Tibial artery (tissue), 4 donors: Measurements from ENCODE around the gene ESAM.
A peak's percentile ranks its signal among the peaks of the same experiment; 100 is the strongest.

ENCODE experiments used
- DNase-seq, 2 donors: peaks; one replicate each; pipeline ENCODE4 v3.0.0-alpha.2; 2019
- H3K27ac ChIP-seq, 2 donors: fragments of 200-600 bp; sonication (generic) in 1 of 2; 1 replicate in 1 of 2; 2 replicates in 1 of 2; pipeline ENCODE4 v1.5.1; 2018 to 2019; ENCODE audit warnings: mild to moderate bottlenecking in 1 of 2
- H3K27me3 ChIP-seq, 2 donors: fragments of 200-600 bp; sonication (generic) in 1 of 2; one replicate each; pipeline versions ENCODE4 v1.5.1 to v1.6.0; 2016 to 2019
- H3K36me3 ChIP-seq, 3 donors: fragments of 200-600 bp; sonication (generic) in 2 of 3; one replicate each; pipeline ENCODE4 v1.5.1; 2016 to 2019; ENCODE audit warnings: mild to moderate bottlenecking in 2 of 3
- H3K4me1 ChIP-seq, 4 donors: fragments of 200-600 bp; sonication (generic) in 2 of 4; 1 replicate in 3 of 4; 2 replicates in 1 of 4; pipeline ENCODE4 v1.5.1; 2016 to 2019
- H3K4me3 ChIP-seq, 2 donors: fragments of 200-600 bp; sonication (generic) in 1 of 2; 1 replicate in 1 of 2; 2 replicates in 1 of 2; pipeline ENCODE4 v1.5.1; 2018 to 2019; ENCODE audit warnings: mild to moderate bottlenecking in 2 of 2
- H3K9me3 ChIP-seq, 3 donors: fragments of 200-600 bp; sonication (generic) in 1 of 3; one replicate each; pipeline ENCODE4 v1.5.1; 2016 to 2019
- intact Hi-C: fragments of 100-400 bp; cut with DNase I; formaldehyde crosslinking; loops from one replicate; pipeline ENCODE4 v1.15.0; 2023; ENCODE audit warnings: low total_unique reads
- TF ChIP-seq, protein P1 (sequence below), 2 experiments: fragments of 200-600 bp in 1 of 2; fragments of 450-650 bp in 1 of 2; IDR thresholded peaks; one replicate each; pipeline ENCODE4 v1.5.1; 2017 to 2019; ENCODE audit warnings: antibody characterized with exemption in 2 of 2, mild to moderate bottlenecking in 1 of 2, moderate library complexity in 1 of 2

ESAM gene

DNA sequence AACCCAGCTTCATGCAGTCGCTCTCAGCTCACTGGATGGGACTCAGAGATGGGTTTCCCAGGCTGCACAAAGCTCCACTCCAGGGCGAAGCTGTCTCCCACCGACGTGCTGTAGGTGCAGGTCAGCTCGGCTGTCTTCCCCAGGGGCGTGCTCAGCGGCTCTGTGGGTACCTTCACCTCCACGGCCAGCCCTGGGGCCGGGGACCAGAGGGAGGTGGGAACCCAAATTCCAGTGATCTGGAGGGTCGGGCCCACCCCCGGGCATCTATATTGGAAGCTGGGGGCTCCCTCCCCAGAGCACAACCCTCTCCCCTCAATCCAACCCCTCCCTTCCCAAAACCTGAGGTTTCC is 10.7 kb downstream of the ESAM start:
- Histone ChIP-seq H3K36me3 (peaks cover 27 to 46% (median 41%) of the 10 kb centered on the region in 3 donors), H3K9me3 (no peaks in the 10 kb centered on the region), H3K27me3 (no peaks in the 10 kb centered on the region), H3K4me3 (no peak overlapping the region), H3K27ac (peak overlapping the region; percentile 17 to 98), H3K4me1 (peaks cover 0 to 64% (median 19%) of the 10 kb centered on the region in 4 donors)
- TF ChIP-seq, protein P1, sequence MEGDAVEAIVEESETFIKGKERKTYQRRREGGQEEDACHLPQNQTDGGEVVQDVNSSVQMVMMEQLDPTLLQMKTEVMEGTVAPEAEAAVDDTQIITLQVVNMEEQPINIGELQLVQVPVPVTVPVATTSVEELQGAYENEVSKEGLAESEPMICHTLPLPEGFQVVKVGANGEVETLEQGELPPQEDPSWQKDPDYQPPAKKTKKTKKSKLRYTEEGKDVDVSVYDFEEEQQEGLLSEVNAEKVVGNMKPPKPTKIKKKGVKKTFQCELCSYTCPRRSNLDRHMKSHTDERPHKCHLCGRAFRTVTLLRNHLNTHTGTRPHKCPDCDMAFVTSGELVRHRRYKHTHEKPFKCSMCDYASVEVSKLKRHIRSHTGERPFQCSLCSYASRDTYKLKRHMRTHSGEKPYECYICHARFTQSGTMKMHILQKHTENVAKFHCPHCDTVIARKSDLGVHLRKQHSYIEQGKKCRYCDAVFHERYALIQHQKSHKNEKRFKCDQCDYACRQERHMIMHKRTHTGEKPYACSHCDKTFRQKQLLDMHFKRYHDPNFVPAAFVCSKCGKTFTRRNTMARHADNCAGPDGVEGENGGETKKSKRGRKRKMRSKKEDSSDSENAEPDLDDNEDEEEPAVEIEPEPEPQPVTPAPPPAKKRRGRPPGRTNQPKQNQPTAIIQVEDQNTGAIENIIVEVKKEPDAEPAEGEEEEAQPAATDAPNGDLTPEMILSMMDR (IDR thresholded peaks at IDR 0.05), result no peak
- intact Hi-C loops, result loop anchor here (10.0 kb wide), 1 partner anchor 623 kb away; no protein-coding TSS in a partner anchor
- no peak for DNase-seq

DNA sequence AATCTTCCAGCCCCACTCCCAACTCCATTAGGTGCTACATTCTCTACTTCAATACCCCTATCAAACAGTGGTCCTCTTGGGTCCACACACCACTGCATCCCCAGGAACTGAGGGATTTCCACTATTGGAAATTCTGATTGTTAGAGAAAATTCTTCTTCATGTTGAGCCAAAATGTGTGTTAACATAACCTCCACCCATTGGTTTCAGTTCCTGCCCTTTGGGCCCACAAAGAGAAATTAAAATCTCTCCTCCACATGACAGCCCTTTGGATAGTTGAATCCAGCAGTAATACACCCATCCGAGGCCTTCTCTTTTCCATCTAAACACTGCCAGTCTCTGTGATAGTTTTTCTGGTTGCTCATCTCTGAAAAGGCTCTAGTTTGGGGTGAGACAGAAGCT is 12.2 kb downstream of the ESAM start:
- peak overlapping the region; percentile 14 to 98 for H3K27ac ChIP-seq
- TF ChIP-seq, protein P1 (IDR thresholded peaks at IDR 0.05), result no peak
- intact Hi-C loops, result loop anchor here (10.0 kb wide), 2 partner anchors 45 to 625 kb away; no protein-coding TSS in a partner anchor

DNA sequence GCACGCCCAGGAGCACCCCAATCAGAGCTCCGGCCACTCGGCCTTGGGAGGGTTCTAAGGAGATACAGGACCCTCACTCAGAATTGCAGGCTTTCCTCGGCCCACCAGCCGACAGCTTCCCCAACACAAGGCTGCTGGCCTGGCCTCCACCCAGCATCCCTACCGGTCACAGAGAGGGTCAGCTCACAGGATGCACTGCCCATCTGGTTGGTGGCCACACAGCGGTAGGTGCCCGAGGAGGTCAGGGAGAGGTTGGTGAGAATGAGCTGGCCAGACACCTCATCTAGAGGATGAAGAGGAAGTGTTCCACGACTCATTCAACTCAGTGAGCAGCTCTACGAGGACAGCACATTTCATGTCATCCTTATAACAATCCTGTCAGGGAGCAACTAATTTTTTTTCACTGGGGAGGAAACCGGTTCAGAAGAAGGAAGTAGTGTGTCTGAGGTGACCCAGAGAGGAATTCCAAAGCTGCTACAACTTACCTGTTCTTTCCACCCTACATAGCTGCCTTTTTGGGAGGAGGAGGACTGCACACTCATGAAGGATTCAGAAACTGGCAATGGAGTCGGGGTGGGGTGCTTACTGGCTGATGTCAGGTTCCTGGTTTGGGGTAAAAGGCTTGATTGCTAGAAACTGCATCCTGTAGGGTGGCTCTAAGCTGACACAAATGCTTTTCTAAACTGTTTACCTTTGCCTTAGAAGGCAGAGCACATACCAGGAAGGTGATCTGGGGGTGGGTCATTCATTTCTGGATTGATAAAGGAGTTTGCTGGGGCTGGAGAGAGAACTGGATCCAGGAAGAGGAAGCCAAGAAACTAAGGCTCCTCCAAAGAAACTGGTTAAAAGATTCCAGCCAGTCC is 13.4 kb downstream of the ESAM start:
- Histone ChIP-seq H3K4me3 (no peak overlapping the region), H3K27ac (peak overlapping the region; percentile 77 to 98), H3K9me3 (no peaks in the 10 kb centered on the region), H3K4me1 (peaks cover 0 to 52% (median 18%) of the 10 kb centered on the region in 4 donors), H3K27me3 (no peaks in the 10 kb centered on the region), H3K36me3 (peaks cover 14 to 32% (median 26%) of the 10 kb centered on the region in 3 donors)
- TF ChIP-seq, protein P1 (IDR thresholded peaks at IDR 0.05), result no peak
- no peak for DNase-seq
- intact Hi-C loops, result loop anchor here (10.0 kb wide), 1 partner anchor 46 kb away; no protein-coding TSS in a partner anchor

More for the DNA sequence above, 12.2 kb downstream of the ESAM start:
- H3K36me3 ChIP-seq, result peaks cover 21 to 41% (median 38%) of the 10 kb centered on the region in 3 donors
- DNase-seq, result no peak
- H3K27me3 ChIP-seq, result no peaks in the 10 kb centered on the region
- peaks cover 0 to 62% (median 20%) of the 10 kb centered on the region in 4 donors for H3K4me1 ChIP-seq
- no peaks in the 10 kb centered on the region for H3K9me3 ChIP-seq
- H3K4me3 ChIP-seq, result no peak overlapping the region

DNA sequence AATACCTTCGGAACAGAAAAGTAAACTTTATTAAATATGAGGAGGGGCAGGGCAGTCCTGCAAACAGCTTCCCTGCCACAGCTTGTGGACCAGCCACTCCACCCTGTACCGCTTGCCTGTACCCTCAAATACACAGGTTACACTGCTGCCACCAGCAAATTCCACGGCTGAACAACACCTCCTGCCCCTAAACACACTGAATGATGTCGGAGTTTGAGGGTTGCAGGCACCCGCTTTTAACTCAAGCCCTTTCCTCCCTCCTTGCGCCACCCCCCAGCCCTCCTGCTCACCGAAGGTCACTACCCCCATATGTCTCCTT is 14.0 kb downstream of the ESAM start:
- no peaks in the 10 kb centered on the region for H3K27me3 ChIP-seq
- peak overlapping the region; percentile 77 to 80 for H3K27ac ChIP-seq
- DNase-seq, result no peak
- H3K9me3 ChIP-seq, result no peaks in the 10 kb centered on the region
- no peak overlapping the region for H3K4me3 ChIP-seq
- intact Hi-C loops, result loop anchor here (10.0 kb wide), 1 partner anchor 47 kb away; no protein-coding TSS in a partner anchor
- TF ChIP-seq, protein P1 (IDR thresholded peaks at IDR 0.05), result no peak
- H3K4me1 ChIP-seq, result peaks cover 0 to 49% (median 16%) of the 10 kb centered on the region in 4 donors
- peaks cover 7 to 26% (median 20%) of the 10 kb centered on the region in 3 donors for H3K36me3 ChIP-seq

DNA sequence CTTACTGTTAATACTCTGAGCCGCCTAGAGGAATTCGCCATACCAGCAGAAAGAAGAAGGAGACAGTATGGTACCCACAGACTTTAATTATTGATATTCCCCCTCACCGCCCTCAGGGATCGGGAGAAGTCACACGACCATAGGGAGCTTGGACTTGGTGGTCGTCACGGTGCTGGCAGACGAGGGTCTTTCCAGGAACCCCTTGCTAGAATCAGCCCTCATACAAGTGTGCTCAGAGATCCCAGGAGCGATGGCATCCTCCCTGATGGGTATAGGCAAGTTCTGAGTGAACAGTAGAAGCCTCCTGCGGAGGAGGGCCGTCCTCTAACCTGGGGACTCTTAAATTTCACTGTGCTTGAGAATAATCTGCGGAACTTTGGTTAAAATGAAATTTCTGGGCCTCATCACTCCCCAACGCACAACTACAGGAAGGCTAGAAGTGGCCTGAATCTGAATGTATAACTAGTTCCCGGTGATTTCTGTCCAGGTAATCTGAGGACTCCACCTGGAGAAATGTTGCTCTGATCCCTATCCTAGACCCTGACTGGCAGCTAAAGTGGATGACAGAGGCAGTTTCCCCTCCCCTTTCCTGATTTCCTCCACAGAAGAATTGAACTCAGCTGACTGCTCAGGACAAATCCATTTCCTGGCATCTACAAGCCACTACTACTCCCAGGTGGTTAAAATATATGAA is 14.5 kb downstream of the ESAM start:
- H3K27me3 ChIP-seq, result no peaks in the 10 kb centered on the region
- H3K4me1 ChIP-seq, result peaks cover 0 to 44% (median 15%) of the 10 kb centered on the region in 4 donors
- intact Hi-C loops, result loop anchor here (10.0 kb wide), 1 partner anchor 47 kb away; no protein-coding TSS in a partner anchor
- peak overlapping the region in 1 of 2 donors; percentile 60 for H3K4me3 ChIP-seq
- TF ChIP-seq, protein P1 (IDR thresholded peaks at IDR 0.05), result no peak
- H3K9me3 ChIP-seq, result no peaks in the 10 kb centered on the region
- DNase-seq, result no peak
- peak overlapping the region; percentile 77 to 80 for H3K27ac ChIP-seq
- H3K36me3 ChIP-seq, result peaks cover 4 to 21% (median 15%) of the 10 kb centered on the region in 3 donors
